Activated CD8-positive, alpha-beta memory T cell treated with anti-CD3 and anti-CD28 coated beads, Interleukin-2, amount 50 U/mL, for 1 hour (primary cell): Measurements from ENCODE around the gene CCR5.

Experiments used
- DNase-seq: peaks from one replicate; pipeline ENCODE4 v3.0.0-alpha.2; 2020; ENCODE audit errors: extremely low read depth

Gene CCR5

GRCh38 chr3:46408853-46409252 is 38.1 kb downstream of the CCR5 start:
- no peak for DNase-seq

GRCh38 chr3:46409739-46410489 is 39.2 kb downstream of the CCR5 start:
- DNase-seq, result no peak

- no peak for DNase-seq
Observed at GRCh38 chr3:46410669-46411068, 39.9 kb downstream of the CCR5 start.

- DNase-seq, result no peak
Observed at GRCh38 chr3:46411271-46411670, 40.5 kb downstream of the CCR5 start.

GRCh38 chr3:46412786-46413298 is 42.1 kb downstream of the CCR5 start:
- DNase-seq, result no peak

- no peak for DNase-seq
Observed at GRCh38 chr3:46413951-46414350, 43.2 kb downstream of the CCR5 start.

GRCh38 chr3:46414739-46415138 is 44.0 kb downstream of the CCR5 start:
- no peak for DNase-seq

- no peak for DNase-seq
Observed at GRCh38 chr3:46416125-46416810, 45.5 kb downstream of the CCR5 start.

GRCh38 chr3:46416811-46417510 is 46.2 kb downstream of the CCR5 start:
- no peak for DNase-seq

GRCh38 chr3:46417841-46418611 is 47.3 kb downstream of the CCR5 start:
- no peak for DNase-seq

- DNase-seq, result no peak
Observed at GRCh38 chr3:46419816-46420215, 49.1 kb downstream of the CCR5 start.

GRCh38 chr3:46420931-46421330 is 50.2 kb downstream of the CCR5 start:
- DNase-seq, result no peak

GRCh38 chr3:46422617-46423016 is 51.9 kb downstream of the CCR5 start:
- no peak for DNase-seq

GRCh38 chr3:46423588-46423987 is 52.8 kb downstream of the CCR5 start:
- DNase-seq, result no peak
